C4-2B (cell line): ENCODE data around the gene GBP7.
A peak's percentile ranks its signal among the peaks of the same experiment; 100 is the strongest.

ENCODE experiments used
- H3K27ac ChIP-seq: fragments of 450-650 bp; 2 replicates; pipeline ENCODE4 v1.5.1; 2017
- ZFX ChIP-seq: fragments of 450-650 bp; IDR thresholded peaks from 2 replicates; pipeline ENCODE4 v1.6.1; 2017
- TF ChIP-seq, protein P1 (sequence below): fragments of 450-650 bp; conservative IDR thresholded peaks from 2 replicates; pipeline ENCODE4 v1.5.1; 2017; ENCODE audit warnings: mild to moderate bottlenecking

GBP7 gene

GRCh38 chr1:89085781-89086180, 90.0 kb downstream of the GBP7 start:
- no peak overlapping the region for H3K27ac ChIP-seq
- no peak for TF ChIP-seq ZFX
- TF ChIP-seq, protein P1, sequence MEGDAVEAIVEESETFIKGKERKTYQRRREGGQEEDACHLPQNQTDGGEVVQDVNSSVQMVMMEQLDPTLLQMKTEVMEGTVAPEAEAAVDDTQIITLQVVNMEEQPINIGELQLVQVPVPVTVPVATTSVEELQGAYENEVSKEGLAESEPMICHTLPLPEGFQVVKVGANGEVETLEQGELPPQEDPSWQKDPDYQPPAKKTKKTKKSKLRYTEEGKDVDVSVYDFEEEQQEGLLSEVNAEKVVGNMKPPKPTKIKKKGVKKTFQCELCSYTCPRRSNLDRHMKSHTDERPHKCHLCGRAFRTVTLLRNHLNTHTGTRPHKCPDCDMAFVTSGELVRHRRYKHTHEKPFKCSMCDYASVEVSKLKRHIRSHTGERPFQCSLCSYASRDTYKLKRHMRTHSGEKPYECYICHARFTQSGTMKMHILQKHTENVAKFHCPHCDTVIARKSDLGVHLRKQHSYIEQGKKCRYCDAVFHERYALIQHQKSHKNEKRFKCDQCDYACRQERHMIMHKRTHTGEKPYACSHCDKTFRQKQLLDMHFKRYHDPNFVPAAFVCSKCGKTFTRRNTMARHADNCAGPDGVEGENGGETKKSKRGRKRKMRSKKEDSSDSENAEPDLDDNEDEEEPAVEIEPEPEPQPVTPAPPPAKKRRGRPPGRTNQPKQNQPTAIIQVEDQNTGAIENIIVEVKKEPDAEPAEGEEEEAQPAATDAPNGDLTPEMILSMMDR, result peak; percentile 66
